HG02870 (cell line): ENCODE results near the gene GNAT1.
"Not testable (repeated sequence)": the region's sequence is repeated elsewhere in the genome, so short reads cannot be mapped to it uniquely, and the experiment has no call there.

ENCODE experiments used
- ATAC-seq: cut with Tn5 transposase; IDR thresholded peaks from one replicate; pipeline ENCODE4 v1.9.1; 2021; ENCODE audit warnings: mild to moderate bottlenecking, moderate library complexity; ENCODE audit not compliant: unreplicated experiment

Gene GNAT1

GRCh38 chr3:50217681-50218080 is 26.3 kb downstream of the GNAT1 start:
- no peak for ATAC-seq

- no peak for ATAC-seq
Measured at GRCh38 chr3:50218448-50218847, 27.0 kb downstream of the GNAT1 start.

GRCh38 chr3:50219285-50219684 is 27.9 kb downstream of the GNAT1 start:
- no peak for ATAC-seq

GRCh38 chr3:50220109-50220508 is 28.7 kb downstream of the GNAT1 start:
- no peak for ATAC-seq

GRCh38 chr3:50221051-50221410 is 29.6 kb downstream of the GNAT1 start:
- no peak for ATAC-seq

- no peak for ATAC-seq
Measured at GRCh38 chr3:50221411-50222168, 30.2 kb downstream of the GNAT1 start.

GRCh38 chr3:50222169-50222528 is 30.7 kb downstream of the GNAT1 start:
- ATAC-seq: no peak

- ATAC-seq: no peak
Measured at GRCh38 chr3:50224639-50225038, 33.2 kb downstream of the GNAT1 start.

- ATAC-seq: no peak
Measured at GRCh38 chr3:50226888-50227389, 35.5 kb downstream of the GNAT1 start.

GRCh38 chr3:50227390-50228183 is 36.2 kb downstream of the GNAT1 start:
- ATAC-seq: peak; percentile 81

GRCh38 chr3:50228184-50228763 is 36.9 kb downstream of the GNAT1 start:
- ATAC-seq: not testable (repeated sequence)

- ATAC-seq: no peak
Measured at GRCh38 chr3:50229490-50229889, 38.1 kb downstream of the GNAT1 start.

- no peak for ATAC-seq
Measured at GRCh38 chr3:50230104-50230793, 38.8 kb downstream of the GNAT1 start.

- ATAC-seq: no peak
Measured at GRCh38 chr3:50230794-50231125, 39.4 kb downstream of the GNAT1 start.

GRCh38 chr3:50231581-50231980 is 40.2 kb downstream of the GNAT1 start:
- no peak for ATAC-seq

GRCh38 chr3:50232303-50232702 is 40.9 kb downstream of the GNAT1 start:
- no peak for ATAC-seq

- no peak for ATAC-seq
Measured at GRCh38 chr3:50233176-50233575, 41.8 kb downstream of the GNAT1 start.

- ATAC-seq: peak; percentile 94
Measured at GRCh38 chr3:50235716-50236483, 44.5 kb downstream of the GNAT1 start, which contains the start of gene GNAI2. Gene GNAI2, plus strand, starts transcription at chr3:50236204. Its CDS starts 132 bp downstream, at chr3:50236336.

GRCh38 chr3:50236484-50237132 is 45.2 kb downstream of the GNAT1 start:
- no peak for ATAC-seq

- no peak for ATAC-seq
Measured at GRCh38 chr3:50237133-50237651, 45.8 kb downstream of the GNAT1 start.
